ENCODE data around the gene AURKA. TPM values are rescaled to one million over a fixed set of nuclear protein-coding genes. Genes with fewer than 3 reads are reported as not detected.

AURKA gene
- total RNA-seq, 1 donor from 2014 or later = 12.4 TPM

- Mint-ChIP-seq H3K27me3 (ENCODE audit: unreplicated experiment) (peaks cover 6% of the 10 kb centered on the region), H3K4me3 (ENCODE audit: unreplicated experiment) (no peak overlapping the region), H3K9me3 (ENCODE audit: unreplicated experiment) (no peaks in the 10 kb centered on the region), H3K36me3 (ENCODE audit: unreplicated experiment) (no peaks in the 10 kb centered on the region), H3K4me1 (ENCODE audit: low read depth, unreplicated experiment) (no peaks in the 10 kb centered on the region), H3K27ac (ENCODE audit: unreplicated experiment) (no peak overlapping the region)
- no peak for DNase-seq
- no peak for TF ChIP-seq CTCF (IDR thresholded peaks at IDR 0.05; ENCODE audit: partially characterized antibody, unreplicated experiment)
Observed at GRCh38 chr20:56430461-56430860, 38.4 kb upstream of the AURKA start.

GRCh38 chr20:56429941-56430340, 37.9 kb upstream of the AURKA start:
- no peak overlapping the region for H3K27ac Mint-ChIP-seq (ENCODE audit: unreplicated experiment)
- no peaks in the 10 kb centered on the region for H3K36me3 Mint-ChIP-seq (ENCODE audit: unreplicated experiment)
- H3K4me1 Mint-ChIP-seq (ENCODE audit: low read depth, unreplicated experiment) = no peaks in the 10 kb centered on the region
- H3K9me3 Mint-ChIP-seq (ENCODE audit: unreplicated experiment) = no peaks in the 10 kb centered on the region
- no peak overlapping the region for H3K4me3 Mint-ChIP-seq (ENCODE audit: unreplicated experiment)
- peaks cover 6% of the 10 kb centered on the region for H3K27me3 Mint-ChIP-seq (ENCODE audit: unreplicated experiment)
- no peak for TF ChIP-seq CTCF (IDR thresholded peaks at IDR 0.05; ENCODE audit: partially characterized antibody, unreplicated experiment)
- DNase-seq = no peak

GRCh38 chr20:56429502-56429901, 37.5 kb upstream of the AURKA start:
- Mint-ChIP-seq H3K4me1 (ENCODE audit: low read depth, unreplicated experiment) (no peaks in the 10 kb centered on the region), H3K9me3 (ENCODE audit: unreplicated experiment) (no peaks in the 10 kb centered on the region), H3K36me3 (ENCODE audit: unreplicated experiment) (no peaks in the 10 kb centered on the region), H3K27ac (ENCODE audit: unreplicated experiment) (no peak overlapping the region), H3K27me3 (ENCODE audit: unreplicated experiment) (peaks cover 6% of the 10 kb centered on the region), H3K4me3 (ENCODE audit: unreplicated experiment) (no peak overlapping the region)
- no peak for TF ChIP-seq CTCF (IDR thresholded peaks at IDR 0.05; ENCODE audit: partially characterized antibody, unreplicated experiment)
- no peak for DNase-seq

- Mint-ChIP-seq H3K36me3 (ENCODE audit: unreplicated experiment) (no peaks in the 10 kb centered on the region), H3K27me3 (ENCODE audit: unreplicated experiment) (peaks cover 6% of the 10 kb centered on the region), H3K4me1 (ENCODE audit: low read depth, unreplicated experiment) (no peaks in the 10 kb centered on the region), H3K9me3 (ENCODE audit: unreplicated experiment) (no peaks in the 10 kb centered on the region), H3K27ac (ENCODE audit: unreplicated experiment) (no peak overlapping the region), H3K4me3 (ENCODE audit: unreplicated experiment) (no peak overlapping the region)
- no peak for DNase-seq
- no peak for TF ChIP-seq CTCF (IDR thresholded peaks at IDR 0.05; ENCODE audit: partially characterized antibody, unreplicated experiment)
Observed at GRCh38 chr20:56428881-56429280, 36.9 kb upstream of the AURKA start.

- Mint-ChIP-seq H3K4me1 (ENCODE audit: low read depth, unreplicated experiment) (no peaks in the 10 kb centered on the region), H3K36me3 (ENCODE audit: unreplicated experiment) (no peaks in the 10 kb centered on the region), H3K27me3 (ENCODE audit: unreplicated experiment) (peaks cover 6% of the 10 kb centered on the region), H3K4me3 (ENCODE audit: unreplicated experiment) (no peak overlapping the region), H3K27ac (ENCODE audit: unreplicated experiment) (no peak overlapping the region), H3K9me3 (ENCODE audit: unreplicated experiment) (no peaks in the 10 kb centered on the region)
- DNase-seq = no peak
- TF ChIP-seq CTCF (IDR thresholded peaks at IDR 0.05; ENCODE audit: partially characterized antibody, unreplicated experiment) = no peak
Observed at GRCh38 chr20:56428410-56428809, 36.4 kb upstream of the AURKA start.
